Measurements from ENCODE around the gene DRAM1. TPM values are rescaled to one million over a fixed set of nuclear protein-coding genes. Genes with fewer than 3 reads are reported as not detected.
A peak's percentile ranks its signal among the peaks of the same experiment; 100 is the strongest.

DRAM1 gene
- total RNA-seq, 3 donors from 2014 or later, result 31.2 to 32.4 (median 31.6) TPM

DNA sequence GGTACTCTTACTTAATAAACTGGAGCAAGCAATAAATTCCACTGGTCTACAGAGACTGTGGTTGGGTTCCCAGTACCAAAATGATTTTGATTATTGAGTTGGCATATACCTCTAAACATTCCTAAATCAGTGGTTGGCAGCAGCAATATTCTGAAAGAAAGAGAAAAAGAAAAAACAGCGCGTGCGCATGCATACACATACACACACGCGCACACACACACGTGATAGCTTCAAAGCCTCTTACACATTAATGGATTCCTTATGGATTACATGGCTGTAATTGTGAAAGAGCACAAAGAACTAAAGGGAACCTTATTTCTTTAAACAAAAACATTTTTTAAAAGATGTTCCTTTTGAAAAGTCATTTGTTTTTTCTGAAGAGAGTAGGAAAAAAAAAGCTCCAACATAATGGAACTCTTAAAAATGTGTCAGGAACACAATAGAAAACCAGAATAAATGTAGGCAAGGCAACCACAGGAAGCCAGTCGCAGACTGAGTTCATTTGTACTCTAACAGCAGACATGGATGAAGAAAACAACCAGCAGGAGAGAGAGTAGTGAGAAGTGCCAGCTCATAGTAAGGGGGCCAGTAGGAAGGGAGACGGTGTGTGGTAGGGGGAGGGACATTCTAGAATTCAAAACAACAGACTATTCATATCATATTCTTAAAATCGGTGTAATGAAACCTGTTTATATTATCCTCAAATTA is 80.0 kb downstream of the DRAM1 start:
- Histone ChIP-seq H3K27ac (peak overlapping the region; percentile 40 to 79), H3K4me3 (no peak overlapping the region), H3K9me3 (no peaks in the 10 kb centered on the region), H3K27me3 (no peaks in the 10 kb centered on the region), H3K36me3 (no peaks in the 10 kb centered on the region), H3K4me1 (no peaks in the 10 kb centered on the region)
- DNase-seq (ENCODE audit: low spot score in 2 of 2), result no peak
- TF ChIP-seq POLR2A (IDR thresholded peaks at IDR 0.05) (no peak), POLR2AphosphoS5 (IDR thresholded peaks at IDR 0.05) (peak in 1 of 3 donors; percentile 26)
- TF ChIP-seq, protein P1, sequence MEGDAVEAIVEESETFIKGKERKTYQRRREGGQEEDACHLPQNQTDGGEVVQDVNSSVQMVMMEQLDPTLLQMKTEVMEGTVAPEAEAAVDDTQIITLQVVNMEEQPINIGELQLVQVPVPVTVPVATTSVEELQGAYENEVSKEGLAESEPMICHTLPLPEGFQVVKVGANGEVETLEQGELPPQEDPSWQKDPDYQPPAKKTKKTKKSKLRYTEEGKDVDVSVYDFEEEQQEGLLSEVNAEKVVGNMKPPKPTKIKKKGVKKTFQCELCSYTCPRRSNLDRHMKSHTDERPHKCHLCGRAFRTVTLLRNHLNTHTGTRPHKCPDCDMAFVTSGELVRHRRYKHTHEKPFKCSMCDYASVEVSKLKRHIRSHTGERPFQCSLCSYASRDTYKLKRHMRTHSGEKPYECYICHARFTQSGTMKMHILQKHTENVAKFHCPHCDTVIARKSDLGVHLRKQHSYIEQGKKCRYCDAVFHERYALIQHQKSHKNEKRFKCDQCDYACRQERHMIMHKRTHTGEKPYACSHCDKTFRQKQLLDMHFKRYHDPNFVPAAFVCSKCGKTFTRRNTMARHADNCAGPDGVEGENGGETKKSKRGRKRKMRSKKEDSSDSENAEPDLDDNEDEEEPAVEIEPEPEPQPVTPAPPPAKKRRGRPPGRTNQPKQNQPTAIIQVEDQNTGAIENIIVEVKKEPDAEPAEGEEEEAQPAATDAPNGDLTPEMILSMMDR (IDR thresholded peaks at IDR 0.05), result no peak
- intact Hi-C loops (cut with DNase I; ENCODE audit: low total_unique reads), result no loop called here

DNA sequence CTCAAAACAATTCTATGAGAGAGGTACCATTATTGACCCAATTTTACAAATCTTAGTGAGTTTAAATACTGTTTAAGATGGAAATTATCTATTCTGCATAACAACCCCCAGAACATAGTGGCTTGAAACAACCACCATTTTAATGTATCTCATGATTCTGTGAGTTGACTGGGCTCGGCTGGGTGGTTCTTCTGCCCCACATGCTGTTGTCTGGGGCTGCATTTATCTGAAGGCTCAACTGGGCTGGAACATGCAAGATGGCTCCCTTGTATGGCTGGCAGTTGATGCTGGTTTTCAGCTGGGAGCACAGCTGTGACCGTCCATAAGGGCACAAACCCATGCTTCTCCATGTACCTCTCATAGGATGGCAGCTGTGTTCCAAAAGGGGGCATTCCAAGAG is 82.2 kb downstream of the DRAM1 start:
- H3K4me1 ChIP-seq, result no peaks in the 10 kb centered on the region
- intact Hi-C loops (cut with DNase I; ENCODE audit: low total_unique reads), result no loop called here
- H3K27me3 ChIP-seq, result no peaks in the 10 kb centered on the region
- no peak overlapping the region for H3K4me3 ChIP-seq
- TF ChIP-seq POLR2A (IDR thresholded peaks at IDR 0.05), result no peak
- no peak for TF ChIP-seq POLR2AphosphoS5 (IDR thresholded peaks at IDR 0.05)
- TF ChIP-seq, protein P1 (IDR thresholded peaks at IDR 0.05), result no peak
- no peaks in the 10 kb centered on the region for H3K36me3 ChIP-seq
- no peak for DNase-seq (ENCODE audit: low spot score in 2 of 2)
- no peaks in the 10 kb centered on the region for H3K9me3 ChIP-seq
- H3K27ac ChIP-seq, result no peak overlapping the region

DNA sequence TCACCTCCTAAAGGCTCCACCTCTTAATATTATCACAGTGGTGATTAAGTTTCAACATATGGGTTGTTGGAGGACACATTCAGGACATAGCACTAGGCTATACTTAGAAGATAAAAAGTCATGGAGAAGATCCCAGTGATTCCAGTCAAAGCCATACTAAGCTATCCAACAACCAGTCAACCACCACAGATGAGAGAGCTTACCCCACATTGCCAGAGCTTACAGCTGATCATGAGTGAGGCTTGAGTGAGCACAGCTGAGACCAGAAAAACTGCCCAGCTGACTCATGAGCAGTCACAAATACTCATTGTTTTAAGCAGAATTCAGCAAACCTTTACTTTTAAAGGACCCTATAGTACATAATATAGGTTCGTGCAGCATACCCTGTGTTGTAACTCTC is 85.1 kb downstream of the DRAM1 start:
- Histone ChIP-seq H3K4me3 (no peak overlapping the region), H3K4me1 (no peaks in the 10 kb centered on the region), H3K36me3 (no peaks in the 10 kb centered on the region), H3K27me3 (no peaks in the 10 kb centered on the region), H3K9me3 (no peaks in the 10 kb centered on the region), H3K27ac (no peak overlapping the region)
- no peak for DNase-seq (ENCODE audit: low spot score in 2 of 2)
- TF ChIP-seq, protein P1 (IDR thresholded peaks at IDR 0.05), result no peak
- TF ChIP-seq POLR2A (IDR thresholded peaks at IDR 0.05) (no peak), POLR2AphosphoS5 (IDR thresholded peaks at IDR 0.05) (no peak)
- intact Hi-C loops (cut with DNase I; ENCODE audit: low total_unique reads), result no loop called here

DNA sequence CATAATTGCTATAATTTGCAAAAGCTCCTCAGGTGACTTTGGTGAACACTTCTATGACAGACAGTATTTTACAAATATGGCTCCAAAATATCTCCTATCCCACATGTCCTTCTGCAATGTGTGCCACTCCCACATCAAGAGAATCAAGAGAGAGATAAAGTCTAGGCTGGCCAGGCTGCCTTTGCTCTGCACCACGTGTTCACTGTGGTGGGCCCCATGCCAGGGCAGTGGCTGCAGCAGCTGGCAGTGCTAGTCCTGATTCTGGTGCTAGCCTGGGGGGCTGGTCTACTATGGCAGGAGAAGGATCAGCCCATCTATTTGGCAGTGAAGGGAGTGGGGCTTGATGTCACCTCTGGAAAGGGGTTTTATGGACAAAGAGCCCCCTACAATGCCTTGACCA is 86.3 kb downstream of the DRAM1 start:
- intact Hi-C loops (cut with DNase I; ENCODE audit: low total_unique reads), result no loop called here
- Histone ChIP-seq H3K4me1 (no peaks in the 10 kb centered on the region), H3K27ac (no peak overlapping the region), H3K27me3 (no peaks in the 10 kb centered on the region), H3K4me3 (no peak overlapping the region), H3K36me3 (no peaks in the 10 kb centered on the region), H3K9me3 (no peaks in the 10 kb centered on the region)
- TF ChIP-seq POLR2A (IDR thresholded peaks at IDR 0.05) (no peak), POLR2AphosphoS5 (IDR thresholded peaks at IDR 0.05) (no peak)
- TF ChIP-seq, protein P1 (IDR thresholded peaks at IDR 0.05), result no peak
- no peak for DNase-seq (ENCODE audit: low spot score in 2 of 2)

DNA sequence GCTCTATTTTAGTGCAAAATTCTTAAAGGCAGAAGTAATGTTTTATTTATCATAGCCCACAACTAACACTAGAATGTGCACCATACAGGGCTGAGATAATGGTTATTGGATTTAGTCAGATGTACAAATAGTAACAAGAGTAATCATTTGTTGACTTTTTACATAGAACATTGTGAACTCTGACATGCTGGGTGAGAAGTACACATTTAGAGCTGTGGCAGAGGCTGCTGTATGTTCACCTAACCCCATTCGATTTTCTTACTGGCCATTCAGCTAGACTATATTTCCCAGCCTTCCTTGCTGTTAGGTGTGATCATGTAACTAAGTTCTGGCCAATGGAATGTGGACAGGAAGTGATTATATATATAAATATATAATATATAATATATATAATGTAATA is 89.1 kb downstream of the DRAM1 start:
- DNase-seq (ENCODE audit: low spot score in 2 of 2), result no peak
- no peaks in the 10 kb centered on the region for H3K27me3 ChIP-seq
- TF ChIP-seq POLR2A (IDR thresholded peaks at IDR 0.05) (no peak), POLR2AphosphoS5 (IDR thresholded peaks at IDR 0.05) (no peak)
- TF ChIP-seq, protein P1 (IDR thresholded peaks at IDR 0.05), result no peak
- no peaks in the 10 kb centered on the region for H3K4me1 ChIP-seq
- H3K36me3 ChIP-seq, result no peaks in the 10 kb centered on the region
- H3K4me3 ChIP-seq, result no peak overlapping the region
- no peaks in the 10 kb centered on the region for H3K9me3 ChIP-seq
- intact Hi-C loops (cut with DNase I; ENCODE audit: low total_unique reads), result no loop called here
- no peak overlapping the region for H3K27ac ChIP-seq
